NCI-H2227 (cell line): ENCODE measurements around the gene ZNF117.
"Not testable (repeated sequence)": the region's sequence is repeated elsewhere in the genome, so short reads cannot be mapped to it uniquely, and the experiment has no call there.

ENCODE experiments used
- DNase-seq: peaks from one replicate; lab custom pipeline; 2025; ENCODE audit not compliant: unreplicated experiment; lab: John Stamatoyannopoulos, UW

The ZNF117 gene

DNA sequence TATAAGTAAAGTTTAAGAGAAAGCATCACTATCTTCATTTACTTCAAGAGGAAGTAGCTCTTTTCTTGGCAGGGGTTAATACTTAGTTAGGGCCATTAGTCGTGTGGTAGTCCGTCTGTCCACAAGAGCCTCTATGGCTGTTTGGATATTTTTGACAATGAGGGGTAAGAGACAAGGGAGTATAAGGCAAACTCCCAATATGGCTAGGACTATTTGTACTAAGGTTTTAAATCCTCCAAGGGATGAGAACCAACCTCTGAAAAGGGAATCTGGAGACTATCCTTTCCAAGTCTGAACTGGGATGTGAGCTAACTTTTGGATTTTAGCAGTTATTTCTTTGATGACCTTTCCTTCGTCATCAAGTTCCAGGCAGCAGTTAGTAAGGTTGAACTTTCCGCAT lies at the start of gene ZNF117:
ZNF117 (minus strand) TSS at position 101 of the 400 bp plus-strand sequence.
- no peak for DNase-seq

GRCh38 chr7:65038767-65039166 lies 47.9 kb upstream of the ZNF117 start:
- peak; percentile 27 for DNase-seq

- DNase-seq, result peak; percentile 97
Measured at GRCh38 chr7:65037740-65038688, 47.2 kb upstream of the ZNF117 start.

DNA sequence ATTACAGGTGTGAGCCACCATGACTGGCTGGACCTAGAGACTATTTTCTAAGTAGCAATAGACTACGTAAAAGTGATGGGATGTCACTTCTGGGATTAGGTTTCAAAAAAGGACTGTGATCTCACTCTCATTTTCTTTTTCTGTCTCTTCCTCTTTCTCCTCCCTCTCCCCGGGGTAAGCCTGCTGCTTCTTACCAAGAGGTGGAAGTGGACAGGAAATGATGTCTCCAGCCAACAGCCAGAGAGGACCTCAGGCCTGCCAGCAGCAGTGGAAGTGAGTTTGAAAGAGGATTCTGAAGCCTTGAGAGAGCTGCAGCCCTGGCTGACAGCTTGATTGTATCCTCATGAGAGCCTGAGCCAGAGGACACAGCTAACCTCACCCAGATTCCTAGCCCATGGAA lies 45.7 kb upstream of the ZNF117 start:
- not testable (repeated sequence) for DNase-seq

DNA sequence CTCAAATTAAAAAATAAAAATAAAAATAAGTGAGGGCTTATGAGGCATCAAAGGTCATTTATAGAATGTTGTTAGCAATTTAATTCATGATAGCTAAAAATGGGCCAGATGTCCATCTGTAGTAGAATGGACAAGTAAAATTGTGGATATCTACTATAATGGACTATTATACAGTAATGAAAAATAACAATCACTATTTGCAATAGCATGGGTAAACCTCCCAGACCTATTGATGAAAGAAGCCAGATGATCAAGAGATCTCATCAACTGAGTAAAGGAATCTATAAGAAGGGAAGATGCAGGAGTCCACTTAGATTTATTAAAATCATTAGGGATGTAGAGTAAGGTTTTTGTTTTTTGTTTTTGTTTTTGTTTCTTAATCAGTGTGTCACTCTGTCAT lies 44.6 kb upstream of the ZNF117 start:
- not testable (repeated sequence) for DNase-seq

- not testable (repeated sequence) for DNase-seq
Measured at GRCh38 chr7:65034120-65034782, 43.4 kb upstream of the ZNF117 start.

GRCh38 chr7:65033391-65033790 lies 42.6 kb upstream of the ZNF117 start:
- DNase-seq, result not testable (repeated sequence)

GRCh38 chr7:65025023-65025422 lies 34.2 kb upstream of the ZNF117 start:
- not testable (repeated sequence) for DNase-seq

GRCh38 chr7:65020978-65021377 lies 30.1 kb upstream of the ZNF117 start:
- not testable (repeated sequence) for DNase-seq

DNA sequence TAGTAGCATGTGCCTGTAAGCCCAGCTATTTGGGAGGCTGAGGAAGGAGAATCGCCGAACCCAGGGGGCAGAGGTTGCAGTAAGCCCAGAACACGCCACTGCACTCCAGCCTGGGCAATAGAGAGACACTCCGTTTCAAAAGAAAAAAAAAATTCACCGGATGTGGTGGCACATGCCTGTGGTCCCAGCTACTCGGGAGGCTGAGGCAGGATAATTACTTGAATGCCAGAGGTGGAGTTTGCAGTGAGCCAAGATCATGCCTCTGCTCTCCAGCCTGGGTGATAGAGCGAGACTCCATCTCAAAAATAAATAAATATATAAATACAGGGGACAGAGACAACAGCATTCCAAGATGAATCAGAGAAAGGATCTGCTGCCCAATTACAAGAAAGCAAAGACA lies 19.0 kb upstream of the ZNF117 start:
- not testable (repeated sequence) for DNase-seq

GRCh38 chr7:65009394-65009793 lies 18.6 kb upstream of the ZNF117 start:
- not testable (repeated sequence) for DNase-seq

- DNase-seq, result not testable (repeated sequence)
Measured at GRCh38 chr7:65007036-65007435, 16.2 kb upstream of the ZNF117 start.

- DNase-seq, result peak; percentile 96
Measured at GRCh38 chr7:65006094-65006992, 15.5 kb upstream of the ZNF117 start, which contains the start of gene ERV3-1. Gene ERV3-1, minus strand, starts transcription at chr7:65006687. Its CDS starts 13,661 bp downstream, at chr7:64993026.

GRCh38 chr7:65004575-65004974 lies 13.7 kb upstream of the ZNF117 start:
- DNase-seq, result no peak

GRCh38 chr7:65002972-65003585 lies 12.2 kb upstream of the ZNF117 start:
- no peak for DNase-seq

- DNase-seq, result no peak
Measured at GRCh38 chr7:65001291-65001814, 10.5 kb upstream of the ZNF117 start.

DNA sequence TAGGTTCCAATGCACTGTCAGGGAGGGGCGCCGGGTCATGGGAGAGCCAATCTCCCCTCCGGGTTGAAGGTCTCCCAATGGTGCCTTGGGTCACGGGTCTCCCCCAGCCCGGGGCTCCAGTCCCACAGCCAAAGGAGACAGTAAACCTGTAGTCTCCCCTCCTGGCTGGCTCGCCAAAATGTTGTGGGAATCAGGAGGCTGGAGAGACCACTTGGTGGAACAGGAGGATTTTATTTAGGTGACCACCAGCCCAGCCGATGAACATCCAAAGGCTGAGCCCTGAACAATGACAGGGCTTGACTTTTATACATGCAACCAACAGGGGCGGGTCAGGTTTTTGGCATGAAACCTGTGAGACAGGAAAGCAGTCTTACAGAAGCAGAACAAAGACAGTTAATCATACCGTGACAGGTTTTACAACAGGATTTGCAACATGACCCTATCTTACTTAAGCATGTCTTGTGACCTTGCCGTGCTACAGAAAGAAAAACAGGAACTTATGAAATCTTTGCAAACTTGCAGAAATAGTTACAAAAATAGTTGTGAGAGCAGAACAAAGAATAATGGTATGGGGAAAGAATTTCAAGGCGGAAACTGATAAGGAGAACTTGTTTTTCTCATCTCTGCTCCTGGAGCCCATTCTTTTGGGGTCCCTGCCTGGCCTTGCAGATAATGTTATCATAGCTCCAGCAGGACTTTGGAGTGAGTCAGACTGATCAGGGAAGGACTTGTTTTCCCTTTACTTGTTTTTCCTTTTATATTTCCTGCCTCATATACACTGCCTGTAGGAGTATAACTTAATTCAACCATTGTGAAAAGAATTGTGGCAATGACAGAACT lies 8.5 kb upstream of the ZNF117 start:
- no peak for DNase-seq

GRCh38 chr7:64998865-64999164 lies 8.0 kb upstream of the ZNF117 start:
- no peak for DNase-seq

GRCh38 chr7:64997927-64998391 lies 7.1 kb upstream of the ZNF117 start:
- no peak for DNase-seq
